Mesenchymal stem cell (in vitro differentiated cells and primary cell): ENCODE measurements around the gene HAVCR2.

Source experiments
- DNase-seq: peaks from one replicate; pipeline ENCODE4 v3.0.0-alpha.2; 2013
- H2AFZ ChIP-seq: one replicate; pipeline ENCODE4 v1.6.1; 2013; ENCODE audit warnings: low read depth, mild to moderate bottlenecking, control low read depth, inconsistent platforms, low read length, moderate library complexity
- H2AK5ac ChIP-seq: 2 replicates; pipeline ENCODE4 v1.6.1; 2013; ENCODE audit warnings: low read length, moderate library complexity, mild to moderate bottlenecking, inconsistent platforms; ENCODE audit not compliant: severe bottlenecking
- H2BK120ac ChIP-seq: one replicate; pipeline ENCODE4 v1.6.1; 2013; ENCODE audit warnings: low read depth, mild to moderate bottlenecking, inconsistent platforms, low read length, moderate library complexity
- H2BK12ac ChIP-seq, 2 experiments: one replicate each; pipeline ENCODE4 v1.6.1; 2013; ENCODE audit warnings: inconsistent platforms in 2 of 2, low read length in 2 of 2, mild to moderate bottlenecking in 2 of 2, moderate library complexity in 2 of 2, control low read depth in 1 of 2
- H2BK15ac ChIP-seq: one replicate; pipeline ENCODE4 v1.6.1; 2013; ENCODE audit warnings: mild to moderate bottlenecking, low read depth, inconsistent platforms; ENCODE audit not compliant: poor library complexity, severe bottlenecking
- H2BK5ac ChIP-seq: 2 replicates; pipeline ENCODE4 v1.6.1; 2013; ENCODE audit warnings: low read depth, mild to moderate bottlenecking, low read length, control low read depth, inconsistent platforms; ENCODE audit not compliant: poor library complexity, severe bottlenecking
- H3K14ac ChIP-seq, 2 experiments: one replicate each; pipeline ENCODE4 v1.6.1; 2013; ENCODE audit warnings: inconsistent platforms in 2 of 2, low read length in 2 of 2, control low read depth in 1 of 2, mild to moderate bottlenecking in 1 of 2, moderate library complexity in 1 of 2
- H3K18ac ChIP-seq, 2 experiments: one replicate each; pipeline ENCODE4 v1.6.1; 2013; ENCODE audit warnings: inconsistent platforms in 2 of 2, low read length in 2 of 2, control low read depth in 1 of 2, low read depth in 1 of 2, mild to moderate bottlenecking in 1 of 2
- H3K23ac ChIP-seq, 2 experiments: one replicate each; pipeline ENCODE4 v1.6.1; 2013; ENCODE audit warnings: inconsistent platforms in 2 of 2, low read length in 2 of 2, mild to moderate bottlenecking in 2 of 2, moderate library complexity in 2 of 2, control low read depth in 1 of 2
- H3K27ac ChIP-seq: 2 replicates; pipeline ENCODE4 v1.5.1; 2013; ENCODE audit warnings: mild to moderate bottlenecking, moderate library complexity, low read length, control low read depth, inconsistent platforms; ENCODE audit not compliant: poor library complexity, severe bottlenecking
- H3K27me3 ChIP-seq, 2 experiments: 2 replicates each; pipeline versions ENCODE4 v1.6.1 to v1.7.0; 2013; ENCODE audit warnings: low read length in 2 of 2, mild to moderate bottlenecking in 2 of 2, moderate library complexity in 2 of 2, control low read depth in 1 of 2, inconsistent platforms in 1 of 2; ENCODE audit not compliant: control insufficient read depth in 1 of 2, insufficient read depth in 1 of 2
- H3K36me3 ChIP-seq, 2 experiments: 2 replicates each; pipeline versions ENCODE4 v1.6.1 to v1.7.0; 2013; ENCODE audit warnings: low read length in 2 of 2, control low read depth in 1 of 2, inconsistent platforms in 1 of 2, low read depth in 1 of 2, mild to moderate bottlenecking in 1 of 2; ENCODE audit not compliant: insufficient read depth in 2 of 2, control insufficient read depth in 1 of 2
- H3K4ac ChIP-seq, 2 experiments: one replicate each; pipeline ENCODE4 v1.6.1; 2013; ENCODE audit warnings: inconsistent platforms in 2 of 2, low read length in 2 of 2, mild to moderate bottlenecking in 2 of 2, moderate library complexity in 2 of 2, control low read depth in 1 of 2, low read depth in 1 of 2
- H3K4me1 ChIP-seq: 2 replicates; pipeline ENCODE4 v1.6.1; 2013; ENCODE audit warnings: low read depth, low read length, control low read depth; ENCODE audit not compliant: control insufficient read depth, insufficient read depth
- H3K4me2 ChIP-seq: 2 replicates; pipeline ENCODE4 v1.6.1; 2013; ENCODE audit warnings: low read length, mild to moderate bottlenecking, inconsistent platforms; ENCODE audit not compliant: poor library complexity, severe bottlenecking
- H3K4me3 ChIP-seq, 2 experiments: 2 replicates each; pipeline versions ENCODE4 v1.5.1 to v1.7.0; 2013; ENCODE audit warnings: low read length in 2 of 2, mild to moderate bottlenecking in 2 of 2, control low read depth in 1 of 2, low read depth in 1 of 2; ENCODE audit not compliant: insufficient read depth in 1 of 2
- H3K79me1 ChIP-seq: replicated peaks from 2 replicates; pipeline ENCODE4 v1.6.1; 2013; ENCODE audit warnings: mild to moderate bottlenecking, control low read depth, low read length, inconsistent platforms; ENCODE audit not compliant: poor library complexity, severe bottlenecking
- H3K9ac ChIP-seq: 2 replicates; pipeline ENCODE4 v1.7.0; 2013; ENCODE audit warnings: mild to moderate bottlenecking, low read length, moderate library complexity
- H3K9me3 ChIP-seq: 2 replicates; pipeline ENCODE4 v1.7.0; 2013; ENCODE audit warnings: mild to moderate bottlenecking, low read length; ENCODE audit not compliant: control insufficient read depth
- H4K8ac ChIP-seq: one replicate; pipeline ENCODE4 v1.6.1; 2013; ENCODE audit warnings: inconsistent platforms, mild to moderate bottlenecking, low read length, moderate library complexity
- H4K91ac ChIP-seq: one replicate; pipeline ENCODE4 v1.6.1; 2013; ENCODE audit warnings: mild to moderate bottlenecking, low read length, inconsistent platforms
- WGBS: methylation state at CpG from one replicate; pipeline ENCODE4 v1.1.7; 2013; ENCODE audit warnings: mixed read lengths; 5-methylcytosine and 5-hydroxymethylcytosine counted together

Gene HAVCR2

GRCh38 chr5:157100140-157100679, 8.6 kb downstream of the HAVCR2 start:
- no peak overlapping the region for H2BK120ac ChIP-seq
- H3K23ac ChIP-seq: no peak overlapping the region
- no peak overlapping the region for H2AFZ ChIP-seq
- no peak overlapping the region for H3K9ac ChIP-seq
- WGBS: 50% methylated on average over 2 of the region's 2 CpGs
- no peak overlapping the region for H2BK12ac ChIP-seq
- H3K4ac ChIP-seq: no peak overlapping the region
- no peak overlapping the region for H3K4me3 ChIP-seq
- H2BK5ac ChIP-seq: no peak overlapping the region
- H4K91ac ChIP-seq: no peak overlapping the region
- no peaks in the 10 kb centered on the region for H3K4me1 ChIP-seq
- no peaks in the 10 kb centered on the region for H3K79me1 ChIP-seq
- H3K9me3 ChIP-seq: no peaks in the 10 kb centered on the region
- no peaks in the 10 kb centered on the region for H3K36me3 ChIP-seq
- no peak overlapping the region for H2BK15ac ChIP-seq
- peak overlapping the region in 1 of 2 experiments; percentile 54 for H3K18ac ChIP-seq
- H3K27me3 ChIP-seq: no peaks in the 10 kb centered on the region
- H2AK5ac ChIP-seq: peak overlapping the region; percentile 6
- peak; percentile 82 for DNase-seq
- H3K4me2 ChIP-seq: no peak overlapping the region
- peak overlapping the region; percentile 49 for H4K8ac ChIP-seq
- H3K14ac ChIP-seq: no peak overlapping the region
- H3K27ac ChIP-seq: no peak overlapping the region

DNA sequence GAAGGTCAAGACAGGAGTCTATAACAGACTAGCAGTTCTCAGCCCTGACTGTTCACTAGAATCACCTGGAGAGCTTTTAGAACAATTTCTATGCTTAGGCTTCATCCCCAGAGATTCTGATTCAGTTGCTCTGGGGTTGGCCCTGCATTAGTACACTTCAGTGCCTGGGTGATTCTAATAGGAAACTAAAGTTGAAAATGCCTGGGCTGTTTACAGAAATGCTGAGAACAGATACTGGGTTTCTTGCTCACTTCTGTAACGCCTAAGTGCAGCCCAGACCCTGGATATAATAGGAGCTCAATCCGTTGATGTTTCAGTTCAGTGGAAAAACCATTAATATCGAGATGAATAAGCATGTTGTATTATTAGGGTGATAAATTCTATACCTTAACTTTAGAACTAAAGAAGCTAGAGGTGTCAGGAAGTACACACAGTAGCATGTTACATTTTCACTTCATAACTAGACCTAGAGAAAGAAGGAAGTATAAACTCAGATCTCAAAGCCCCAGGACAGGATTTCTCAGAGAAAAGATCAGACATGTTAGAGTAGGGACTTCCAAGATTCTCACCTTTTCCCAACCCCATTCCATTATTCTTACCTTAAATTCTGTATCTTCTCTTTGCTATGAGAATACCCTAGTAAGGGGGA, 20.4 kb downstream of the HAVCR2 start:
- no peak overlapping the region for H3K27ac ChIP-seq
- H2BK5ac ChIP-seq: no peak overlapping the region
- H3K4me1 ChIP-seq: no peaks in the 10 kb centered on the region
- H3K18ac ChIP-seq: no peak overlapping the region
- no peak overlapping the region for H2BK12ac ChIP-seq
- no peak overlapping the region for H3K14ac ChIP-seq
- no peaks in the 10 kb centered on the region for H3K79me1 ChIP-seq
- H3K4ac ChIP-seq: no peak overlapping the region
- no peak overlapping the region for H2AFZ ChIP-seq
- H3K9me3 ChIP-seq: no peaks in the 10 kb centered on the region
- no peak overlapping the region for H4K8ac ChIP-seq
- no peaks in the 10 kb centered on the region for H3K36me3 ChIP-seq
- WGBS: 67% methylated on average over 1 of the region's 3 CpGs
- no peak overlapping the region for H3K4me3 ChIP-seq
- no peak overlapping the region for H3K4me2 ChIP-seq
- no peak overlapping the region for H2BK120ac ChIP-seq
- no peak overlapping the region for H3K9ac ChIP-seq
- H4K91ac ChIP-seq: no peak overlapping the region
- no peak overlapping the region for H2AK5ac ChIP-seq
- H3K27me3 ChIP-seq: no peaks in the 10 kb centered on the region
- DNase-seq: no peak
- H2BK15ac ChIP-seq: no peak overlapping the region
- no peak overlapping the region for H3K23ac ChIP-seq

DNA sequence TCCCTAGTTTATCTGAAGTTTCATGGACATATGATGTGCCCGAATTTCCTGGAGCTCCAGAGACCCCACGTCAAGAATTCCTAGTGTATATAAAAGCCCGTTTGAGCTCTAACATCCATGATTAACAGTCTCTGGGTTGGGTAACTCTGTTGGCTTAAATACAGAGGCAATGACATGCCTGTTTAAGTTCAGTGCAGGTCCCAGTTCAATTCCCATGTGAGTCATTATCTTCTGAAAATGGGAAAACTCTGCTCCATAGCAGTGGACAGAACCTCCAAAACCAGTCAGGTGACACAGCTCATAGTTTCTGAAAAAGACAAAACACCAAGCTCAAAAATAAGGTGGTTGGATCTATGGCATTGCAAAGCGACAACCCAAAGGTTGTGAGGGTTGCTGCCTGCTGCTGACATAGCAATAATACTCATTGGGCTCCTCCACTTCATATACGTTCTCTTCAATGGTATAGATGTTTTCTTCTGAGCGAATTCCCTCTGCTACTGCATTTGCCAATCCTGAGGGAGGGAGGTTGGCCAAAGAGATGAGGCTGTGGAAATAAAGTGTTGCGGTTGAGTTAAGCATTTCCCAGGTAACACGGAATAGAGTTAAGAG, 22.0 kb downstream of the HAVCR2 start:
- 92% methylated on average over 8 of the region's 8 CpGs for WGBS

DNA sequence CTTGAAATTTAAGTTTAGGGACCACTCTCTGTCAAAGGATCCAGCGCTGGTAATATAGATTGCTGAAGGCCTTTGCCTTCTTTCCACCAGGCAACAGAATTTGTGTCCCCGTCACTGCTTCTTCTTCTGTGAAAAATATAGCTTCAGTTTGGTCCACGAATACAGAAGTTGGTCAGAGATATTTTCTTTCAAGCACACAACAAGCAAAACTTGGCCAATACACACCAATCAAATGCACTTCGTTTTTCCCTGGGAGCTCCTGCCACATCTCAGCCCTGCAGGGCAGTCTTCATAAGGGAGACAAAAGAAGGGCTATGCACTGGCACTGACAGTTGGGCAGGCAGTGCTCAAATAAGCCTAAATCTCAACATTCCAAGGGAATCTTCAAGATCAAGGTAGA, 22.9 kb downstream of the HAVCR2 start:
- H3K9ac ChIP-seq: no peak overlapping the region
- H2BK120ac ChIP-seq: no peak overlapping the region
- no peak for DNase-seq
- no peak overlapping the region for H3K18ac ChIP-seq
- no peaks in the 10 kb centered on the region for H3K4me1 ChIP-seq
- H3K79me1 ChIP-seq: no peaks in the 10 kb centered on the region
- no peaks in the 10 kb centered on the region for H3K36me3 ChIP-seq
- no peak overlapping the region for H3K14ac ChIP-seq
- H2BK5ac ChIP-seq: no peak overlapping the region
- no peaks in the 10 kb centered on the region for H3K27me3 ChIP-seq
- H2AK5ac ChIP-seq: no peak overlapping the region
- H2BK15ac ChIP-seq: no peak overlapping the region
- H3K4me3 ChIP-seq: no peak overlapping the region
- H4K91ac ChIP-seq: no peak overlapping the region
- no peak overlapping the region for H3K27ac ChIP-seq
- 97% methylated on average over 3 of the region's 4 CpGs for WGBS
- no peaks in the 10 kb centered on the region for H3K9me3 ChIP-seq
- H3K4me2 ChIP-seq: no peak overlapping the region
- H2BK12ac ChIP-seq: no peak overlapping the region
- no peak overlapping the region for H3K23ac ChIP-seq
- no peak overlapping the region for H4K8ac ChIP-seq
- H2AFZ ChIP-seq: no peak overlapping the region
- no peak overlapping the region for H3K4ac ChIP-seq

More for the DNA sequence above, 22.0 kb downstream of the HAVCR2 start:
- no peak for DNase-seq
- Histone ChIP-seq H3K36me3 (no peaks in the 10 kb centered on the region), H3K27ac (no peak overlapping the region), H3K18ac (no peak overlapping the region), H2AFZ (no peak overlapping the region), H3K4me3 (no peak overlapping the region), H3K4ac (no peak overlapping the region), H2BK5ac (no peak overlapping the region), H2BK12ac (no peak overlapping the region), H3K9me3 (no peaks in the 10 kb centered on the region), H4K8ac (no peak overlapping the region), H3K27me3 (no peaks in the 10 kb centered on the region), H3K23ac (no peak overlapping the region), H2BK15ac (no peak overlapping the region), H4K91ac (no peak overlapping the region), H2AK5ac (no peak overlapping the region), H3K14ac (no peak overlapping the region), H3K4me1 (no peaks in the 10 kb centered on the region), H2BK120ac (no peak overlapping the region), H3K4me2 (no peak overlapping the region), H3K79me1 (no peaks in the 10 kb centered on the region), H3K9ac (no peak overlapping the region)
